Measurements from ENCODE around the gene SFMBT1. TPM values are rescaled to one million over a fixed set of nuclear protein-coding genes. Genes with fewer than 3 reads are reported as not detected.

Gene SFMBT1
- total and polyA plus RNA-seq, 12 donors: 3.1 to 19.1 (median 16.3) TPM

DNA sequence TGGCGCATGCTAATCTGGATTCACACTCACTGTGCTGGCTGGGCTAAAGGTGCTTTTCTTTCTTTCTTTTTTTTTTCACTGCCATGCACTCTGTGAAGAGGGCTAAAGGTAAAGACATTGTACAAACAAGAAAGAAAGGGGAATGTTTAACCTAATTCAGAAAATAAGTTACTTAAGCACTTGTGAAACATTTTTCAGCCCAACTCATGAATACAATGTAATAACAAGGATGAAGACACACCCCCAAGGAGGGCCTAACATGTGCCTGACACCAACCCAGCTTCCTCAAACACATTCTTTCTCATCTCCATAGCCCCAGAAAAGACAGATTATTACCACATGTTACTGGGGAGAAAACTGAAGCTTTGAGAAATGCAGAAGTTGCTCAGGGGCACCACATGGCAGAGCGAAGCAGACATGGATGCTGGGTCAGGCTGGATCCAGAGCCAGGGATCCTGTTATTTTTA lies 154.2 kb downstream of the SFMBT1 start:
- intact Hi-C loops (cut with DNase I): loop anchor here in 2 of 10 donors (10.0 kb wide), 2 partner anchors 47 to 117 kb away; partner anchors contain the start of genes ITIH1 (in 1 of the 2) and NEK4 (in 1 of the 2)
- DNase-seq: no peak
- Histone ChIP-seq H3K27ac (peak overlapping the region in 3 of 10 donors; percentile 29 to 58 (median 35)), H3K4me1 (peaks cover 8 to 59% (median 53%) of the 10 kb centered on the region in 9 donors), H3K27me3 (no peaks in the 10 kb centered on the region), H3K9me3 (no peaks in the 10 kb centered on the region), H3K4me3 (no peak overlapping the region), H3K36me3 (peaks cover 0 to 10% (median 0%) of the 10 kb centered on the region in 9 donors)
- TF ChIP-seq, protein P1, sequence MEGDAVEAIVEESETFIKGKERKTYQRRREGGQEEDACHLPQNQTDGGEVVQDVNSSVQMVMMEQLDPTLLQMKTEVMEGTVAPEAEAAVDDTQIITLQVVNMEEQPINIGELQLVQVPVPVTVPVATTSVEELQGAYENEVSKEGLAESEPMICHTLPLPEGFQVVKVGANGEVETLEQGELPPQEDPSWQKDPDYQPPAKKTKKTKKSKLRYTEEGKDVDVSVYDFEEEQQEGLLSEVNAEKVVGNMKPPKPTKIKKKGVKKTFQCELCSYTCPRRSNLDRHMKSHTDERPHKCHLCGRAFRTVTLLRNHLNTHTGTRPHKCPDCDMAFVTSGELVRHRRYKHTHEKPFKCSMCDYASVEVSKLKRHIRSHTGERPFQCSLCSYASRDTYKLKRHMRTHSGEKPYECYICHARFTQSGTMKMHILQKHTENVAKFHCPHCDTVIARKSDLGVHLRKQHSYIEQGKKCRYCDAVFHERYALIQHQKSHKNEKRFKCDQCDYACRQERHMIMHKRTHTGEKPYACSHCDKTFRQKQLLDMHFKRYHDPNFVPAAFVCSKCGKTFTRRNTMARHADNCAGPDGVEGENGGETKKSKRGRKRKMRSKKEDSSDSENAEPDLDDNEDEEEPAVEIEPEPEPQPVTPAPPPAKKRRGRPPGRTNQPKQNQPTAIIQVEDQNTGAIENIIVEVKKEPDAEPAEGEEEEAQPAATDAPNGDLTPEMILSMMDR (IDR thresholded peaks at IDR 0.05): no peak
- 78 to 84% methylated on average over 2 of the region's 2 CpGs for WGBS, 2 donors
- ATAC-seq: peak in 7 of 8 donors; percentile 23 to 48 (median 35)

DNA sequence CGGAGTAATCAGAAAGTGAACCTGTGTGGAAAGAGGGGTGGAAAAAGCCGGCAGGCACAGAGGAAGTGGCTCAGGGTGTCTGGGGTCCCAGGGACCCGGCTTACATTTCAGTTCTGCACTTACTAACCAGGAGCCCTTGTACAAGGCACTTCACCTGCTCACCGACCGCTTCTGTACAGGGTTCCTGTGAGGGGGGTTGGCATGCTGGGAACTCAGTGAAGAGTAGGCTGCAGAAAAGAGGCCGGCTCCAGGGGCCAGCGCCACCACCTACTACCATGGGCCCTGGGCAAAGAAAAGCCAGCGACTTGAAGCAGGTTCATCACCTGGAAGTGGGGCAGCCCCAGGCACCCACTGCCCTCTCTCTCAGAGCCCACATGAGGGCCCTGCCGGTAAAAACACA lies 154.7 kb downstream of the SFMBT1 start:
- H3K4me1 ChIP-seq: peaks cover 8 to 59% (median 51%) of the 10 kb centered on the region in 9 donors
- 75 to 82% methylated on average over 9 of the region's 9 CpGs for WGBS, 2 donors
- no peaks in the 10 kb centered on the region for H3K27me3 ChIP-seq
- TF ChIP-seq, protein P1 (IDR thresholded peaks at IDR 0.05): no peak
- H3K27ac ChIP-seq: peak overlapping the region in 2 of 10 donors; percentile 29 to 52
- intact Hi-C loops (cut with DNase I): loop anchor here in 2 of 10 donors (10.0 kb wide), 2 partner anchors 46 to 116 kb away; partner anchors contain the start of genes ITIH1 (in 1 of the 2) and NEK4 (in 1 of the 2)
- H3K9me3 ChIP-seq: no peaks in the 10 kb centered on the region
- H3K36me3 ChIP-seq: peaks cover 0 to 10% (median 0%) of the 10 kb centered on the region in 9 donors
- no peak for DNase-seq
- no peak overlapping the region for H3K4me3 ChIP-seq
- ATAC-seq: peak in 1 of 8 donors; percentile 16

DNA sequence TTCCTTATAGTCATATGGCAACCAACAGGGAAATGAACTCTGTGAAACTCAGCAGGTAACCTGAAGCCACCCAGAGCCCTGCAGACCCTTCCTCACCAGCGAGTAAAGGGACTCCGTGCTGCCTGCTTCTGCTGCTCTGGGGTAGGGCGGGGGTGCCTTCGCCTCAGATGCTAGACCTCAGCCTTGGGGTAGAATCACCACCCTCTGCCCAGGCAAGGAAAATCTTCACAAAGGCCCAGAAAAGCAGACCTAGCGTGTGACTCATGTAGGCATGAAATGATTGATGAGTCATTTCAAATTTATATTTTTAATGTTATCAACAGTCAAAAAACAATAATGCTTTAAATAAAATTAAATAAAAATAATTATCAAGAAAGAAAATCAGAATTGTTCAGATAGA lies 155.1 kb downstream of the SFMBT1 start:
- TF ChIP-seq, protein P1 (IDR thresholded peaks at IDR 0.05): no peak
- intact Hi-C loops (cut with DNase I): loop anchor here in 2 of 10 donors (10.0 kb wide), 2 partner anchors 46 to 116 kb away; partner anchors contain the start of genes ITIH1 (in 1 of the 2) and NEK4 (in 1 of the 2)
- H3K9me3 ChIP-seq: no peaks in the 10 kb centered on the region
- no peak for DNase-seq
- peaks cover 0 to 10% (median 0%) of the 10 kb centered on the region in 9 donors for H3K36me3 ChIP-seq
- no peak for ATAC-seq
- no peak overlapping the region for H3K27ac ChIP-seq
- peaks cover 8 to 59% (median 50%) of the 10 kb centered on the region in 9 donors for H3K4me1 ChIP-seq
- no peak overlapping the region for H3K4me3 ChIP-seq
- WGBS, 2 donors: 92 to 98% methylated on average over 5 of the region's 5 CpGs
- H3K27me3 ChIP-seq: no peaks in the 10 kb centered on the region

DNA sequence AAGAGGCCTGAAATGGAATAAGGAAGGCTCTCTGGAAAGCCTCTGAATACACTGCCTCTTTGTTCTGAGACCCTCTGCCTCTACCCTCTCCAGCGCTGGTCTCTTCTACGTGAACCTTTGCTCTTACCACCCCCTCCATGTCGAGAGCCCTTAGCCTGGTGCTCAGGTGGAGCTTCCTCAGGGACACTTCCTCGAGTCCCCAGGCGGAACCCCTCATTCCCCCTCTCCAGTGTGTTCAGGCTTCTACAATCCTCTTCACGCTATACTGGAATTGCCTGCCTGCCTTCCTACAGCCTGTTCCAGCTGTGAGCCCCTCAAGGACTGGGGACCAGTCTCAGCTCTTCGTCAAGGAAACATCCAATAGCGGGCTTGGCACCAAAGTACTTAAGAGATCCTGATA lies 156.0 kb downstream of the SFMBT1 start:
- 95 to 97% methylated on average over 8 of the region's 8 CpGs for WGBS, 2 donors
- TF ChIP-seq, protein P1 (IDR thresholded peaks at IDR 0.05): no peak
- Histone ChIP-seq H3K27ac (no peak overlapping the region), H3K9me3 (no peaks in the 10 kb centered on the region), H3K4me3 (no peak overlapping the region), H3K36me3 (peaks cover 0 to 14% (median 0%) of the 10 kb centered on the region in 9 donors), H3K4me1 (peaks cover 8 to 60% (median 48%) of the 10 kb centered on the region in 9 donors), H3K27me3 (no peaks in the 10 kb centered on the region)
- ATAC-seq (no peak), DNase-seq (no peak)
- intact Hi-C loops (cut with DNase I): loop anchor here in 2 of 10 donors (10.0 kb wide), 3 partner anchors 45 to 125 kb away; partner anchors contain the start of genes ITIH1 (in 1 of the 2) and NEK4 (in 1 of the 2)

Data from heart right ventricle (tissue), 16 donors.